Stimulated activated CD8-positive, alpha-beta memory T cell treated with anti-CD3 and anti-CD28 coated beads, Interleukin-7, amount 100 ng/mL, for 48 hours (primary cell): ENCODE results near the gene SNX33.
"Not testable (repeated sequence)": the region's sequence is repeated elsewhere in the genome, so short reads cannot be mapped to it uniquely, and the experiment has no call there.

Source experiments
- DNase-seq, 2 donors: peaks; one replicate each; pipeline ENCODE4 v3.0.0-alpha.2; 2020; ENCODE audit warnings: low read depth in 1 of 2; ENCODE audit errors: extremely low read depth in 1 of 2

SNX33 gene

DNA sequence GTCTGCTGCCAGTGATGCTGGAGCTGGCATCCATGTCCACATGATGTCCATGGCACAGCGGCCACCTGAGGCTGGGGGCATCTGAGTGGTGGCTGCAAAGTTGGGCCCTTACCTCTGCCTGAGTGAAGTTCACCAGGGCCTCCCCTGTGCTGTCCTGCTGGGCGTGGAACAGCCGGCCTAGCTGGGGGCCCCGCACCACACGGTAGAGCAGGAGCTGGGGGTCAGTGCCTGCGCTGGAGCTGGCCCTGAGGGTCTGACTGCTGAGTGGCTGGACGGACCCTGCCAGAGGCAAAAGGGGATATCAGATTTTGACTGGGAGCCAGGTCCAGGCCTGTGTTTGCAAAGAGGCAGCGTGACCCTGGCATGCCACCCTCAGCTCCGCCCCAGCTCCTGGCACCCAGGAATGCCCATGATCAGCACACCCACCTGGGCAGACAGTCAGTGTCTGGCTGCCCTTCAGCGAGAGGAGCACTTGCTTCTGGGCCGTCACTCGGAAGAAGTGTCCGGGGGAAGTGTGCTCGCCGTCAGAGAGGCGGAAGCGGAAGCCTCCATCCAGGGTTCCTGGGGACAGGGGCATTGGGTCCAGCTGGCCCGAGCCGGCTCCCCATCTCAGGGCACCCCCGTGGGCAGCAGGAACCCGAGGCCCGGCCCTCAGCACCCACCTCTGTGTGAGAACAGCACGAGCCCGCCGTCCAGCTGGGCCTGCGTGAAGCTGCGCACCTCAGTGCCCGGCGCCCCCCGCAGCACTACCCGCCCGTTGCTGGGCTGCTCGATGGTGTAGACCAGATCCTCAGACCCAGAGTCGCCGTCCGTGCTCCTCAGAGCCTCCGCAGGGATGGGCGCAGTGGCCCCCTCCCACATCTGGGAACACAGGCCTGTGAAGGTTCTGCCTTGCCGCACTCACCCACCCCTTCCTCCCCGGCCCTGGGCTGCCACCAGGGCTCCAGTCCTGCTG, 34.7 kb downstream of the SNX33 start:
- DNase-seq = no peak

GRCh38 chr15:75683646-75684312, 36.1 kb downstream of the SNX33 start:
- peak; percentile 41 to 52 for DNase-seq

DNA sequence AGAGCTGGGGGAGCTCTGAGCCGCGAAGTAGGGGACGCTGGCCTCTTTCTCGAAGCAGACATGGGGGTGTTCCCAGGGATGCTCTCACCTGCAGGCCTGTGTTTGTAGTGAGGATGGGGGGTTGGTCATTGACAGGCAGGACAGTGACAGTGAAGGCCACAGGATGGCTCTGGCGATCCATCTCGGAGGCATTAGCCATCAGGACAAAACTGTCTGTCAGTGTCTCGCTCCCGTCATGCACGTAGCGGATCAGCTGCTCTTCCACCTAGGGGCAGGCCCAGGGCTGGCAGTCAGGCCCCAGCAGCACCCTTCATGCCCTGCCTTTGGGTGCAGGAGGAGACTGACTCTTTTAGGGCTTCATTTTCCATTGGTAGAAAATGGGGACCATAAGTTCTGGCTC, 36.9 kb downstream of the SNX33 start:
- no peak for DNase-seq

DNA sequence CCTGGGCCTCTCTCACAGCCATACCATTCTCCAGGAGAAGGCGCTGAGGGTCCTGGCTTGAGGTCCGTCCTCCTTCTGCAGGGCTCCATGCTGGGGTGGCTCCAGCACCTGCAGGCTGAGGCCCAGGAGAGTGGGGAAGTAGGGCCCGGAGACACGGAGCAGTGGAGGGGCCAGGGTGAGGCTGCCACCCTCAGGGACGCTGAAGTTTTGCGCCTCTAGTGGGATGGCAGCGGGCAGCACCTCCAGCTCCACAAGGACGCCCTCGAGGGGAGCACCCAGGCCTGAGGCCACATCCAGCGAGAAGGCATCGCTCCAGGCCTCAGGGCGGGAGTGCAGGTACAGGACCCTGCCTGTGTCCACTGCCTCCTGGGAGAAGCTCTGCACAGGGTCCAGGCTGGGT, 37.5 kb downstream of the SNX33 start:
- DNase-seq = no peak

DNA sequence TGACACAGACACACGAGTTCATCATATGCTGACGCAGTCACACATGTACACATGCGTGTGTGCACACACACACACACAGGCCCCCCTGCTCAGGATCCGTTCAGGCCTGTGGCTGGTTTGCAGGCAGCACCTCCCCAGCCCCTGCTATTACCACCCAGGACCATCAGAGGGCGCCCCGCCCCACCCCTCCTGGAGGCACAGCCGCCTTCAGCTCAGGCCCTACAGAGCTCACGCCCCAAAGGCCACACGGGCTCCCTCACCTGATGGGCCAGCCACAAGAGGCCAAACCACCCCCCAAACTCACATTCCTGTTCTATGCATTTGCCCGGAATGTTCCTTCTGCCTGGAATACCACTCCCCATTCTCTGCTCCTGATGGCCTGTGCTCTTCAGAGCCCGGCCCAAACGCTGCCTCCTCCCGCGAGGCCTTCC, 38.5 kb downstream of the SNX33 start:
- peak; percentile 56 to 66 for DNase-seq

GRCh38 chr15:75687486-75688277, 40.0 kb downstream of the SNX33 start:
- DNase-seq = no peak

GRCh38 chr15:75688278-75688557, 40.5 kb downstream of the SNX33 start:
- DNase-seq = no peak

- DNase-seq = no peak
Observed at GRCh38 chr15:75688831-75689230, 41.1 kb downstream of the SNX33 start.

DNA sequence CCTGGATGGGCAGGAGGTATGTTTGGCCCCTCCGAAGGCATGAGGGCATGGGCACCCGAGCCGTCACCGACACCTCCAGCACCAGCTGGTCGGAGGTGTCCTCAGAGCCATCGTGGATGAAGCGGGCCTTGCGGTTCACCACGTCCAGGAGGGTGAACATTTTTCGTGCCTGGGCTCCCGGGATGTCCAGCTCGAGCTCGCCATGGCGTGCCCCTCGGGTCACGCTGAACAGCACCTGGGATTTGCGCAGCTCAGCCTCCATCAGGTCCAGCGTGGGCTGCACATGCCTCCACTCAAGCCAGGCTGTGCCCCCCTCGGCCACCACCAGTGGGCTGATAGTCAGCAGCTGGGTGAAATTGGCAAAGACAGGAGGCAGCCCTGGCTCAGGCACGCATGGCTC, 41.7 kb downstream of the SNX33 start:
- not testable (repeated sequence) for DNase-seq

DNA sequence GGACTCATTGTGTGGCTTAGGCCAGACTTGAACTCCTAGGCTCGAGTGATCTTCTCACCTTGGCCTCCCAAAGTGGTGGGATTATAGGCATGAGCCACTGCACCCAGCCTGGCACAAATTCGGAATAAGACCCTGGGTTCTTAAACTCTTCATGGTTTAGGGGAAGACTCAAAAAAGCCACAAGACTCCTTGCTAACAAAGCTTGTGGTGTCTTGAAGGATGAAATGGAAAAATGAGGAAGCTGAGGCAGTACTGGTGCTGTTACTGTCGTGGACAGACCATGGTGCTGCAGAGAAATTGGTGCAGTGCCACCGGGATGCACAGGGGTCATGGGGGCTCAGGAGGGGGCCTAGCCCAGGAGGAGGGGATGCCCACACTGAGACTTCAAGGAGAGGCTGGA, 44.6 kb downstream of the SNX33 start:
- not testable (repeated sequence) for DNase-seq

- DNase-seq = not testable (repeated sequence)
Observed at GRCh38 chr15:75693028-75693427, 45.3 kb downstream of the SNX33 start.

- no peak for DNase-seq
Observed at GRCh38 chr15:75693501-75694240, 46.0 kb downstream of the SNX33 start.

DNA sequence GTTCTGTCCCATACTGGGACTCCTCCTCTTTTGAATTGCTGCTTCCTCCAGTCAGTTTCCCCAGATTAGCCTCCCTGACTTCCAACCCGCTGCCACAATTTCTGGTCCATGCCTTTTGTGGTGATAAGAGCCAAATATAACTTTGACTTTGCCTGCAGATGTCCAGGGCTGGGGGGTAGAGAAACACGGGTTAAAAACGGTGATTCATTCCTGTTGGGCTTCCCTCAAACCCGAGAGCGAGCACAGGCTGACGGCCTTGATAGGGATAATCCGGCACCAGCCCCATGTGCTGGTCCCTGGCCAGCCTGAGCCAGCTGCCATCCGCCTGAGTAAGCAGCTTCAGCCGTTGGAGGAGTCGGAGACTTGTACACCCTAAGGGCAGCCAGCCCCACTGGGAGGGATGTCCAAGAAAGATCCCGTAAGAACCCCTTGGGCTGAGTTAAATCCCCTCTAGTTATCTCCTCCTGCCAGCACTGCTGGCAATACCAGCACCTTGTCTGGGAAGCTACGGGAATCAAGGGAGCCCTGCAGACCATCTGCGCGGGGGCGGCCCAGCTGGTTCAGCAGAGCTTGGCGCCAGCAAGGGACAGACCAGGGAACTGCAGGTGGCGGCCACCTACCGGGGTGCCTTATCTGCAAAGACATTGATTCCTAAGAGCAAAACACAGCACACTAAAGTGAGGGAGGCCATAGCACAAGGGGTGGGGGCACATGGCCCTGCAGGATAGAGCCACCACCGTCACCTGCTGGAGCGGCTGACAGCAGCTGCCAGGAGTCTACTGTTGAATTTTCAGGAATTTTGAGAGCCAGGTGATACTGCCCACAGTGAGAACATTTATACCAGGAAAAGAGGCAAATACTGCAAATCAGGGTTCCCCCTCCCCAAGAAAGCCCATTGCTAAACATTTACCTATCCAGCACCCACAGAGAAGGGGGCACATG, 46.8 kb downstream of the SNX33 start:
- no peak for DNase-seq

DNA sequence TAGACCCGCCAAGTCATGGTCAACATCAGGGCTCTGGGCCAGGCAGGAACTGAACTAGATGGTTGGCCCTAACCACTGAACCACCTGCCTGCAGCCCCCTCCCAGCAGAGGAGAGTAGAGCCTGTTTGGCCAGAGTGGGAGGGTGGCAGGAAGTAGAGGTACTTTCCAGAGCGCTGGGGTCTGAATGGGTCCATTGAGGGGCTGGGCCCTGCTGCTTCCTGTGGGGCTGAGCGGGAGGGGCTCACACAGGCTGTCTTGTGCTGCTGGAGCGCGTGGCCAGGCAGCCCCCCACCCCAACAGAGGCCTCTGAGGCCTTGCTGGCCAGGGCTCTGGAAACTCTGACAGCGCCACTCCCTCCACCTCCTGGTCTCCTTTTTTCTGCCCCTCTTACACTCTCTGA, 47.5 kb downstream of the SNX33 start:
- DNase-seq = no peak

DNA sequence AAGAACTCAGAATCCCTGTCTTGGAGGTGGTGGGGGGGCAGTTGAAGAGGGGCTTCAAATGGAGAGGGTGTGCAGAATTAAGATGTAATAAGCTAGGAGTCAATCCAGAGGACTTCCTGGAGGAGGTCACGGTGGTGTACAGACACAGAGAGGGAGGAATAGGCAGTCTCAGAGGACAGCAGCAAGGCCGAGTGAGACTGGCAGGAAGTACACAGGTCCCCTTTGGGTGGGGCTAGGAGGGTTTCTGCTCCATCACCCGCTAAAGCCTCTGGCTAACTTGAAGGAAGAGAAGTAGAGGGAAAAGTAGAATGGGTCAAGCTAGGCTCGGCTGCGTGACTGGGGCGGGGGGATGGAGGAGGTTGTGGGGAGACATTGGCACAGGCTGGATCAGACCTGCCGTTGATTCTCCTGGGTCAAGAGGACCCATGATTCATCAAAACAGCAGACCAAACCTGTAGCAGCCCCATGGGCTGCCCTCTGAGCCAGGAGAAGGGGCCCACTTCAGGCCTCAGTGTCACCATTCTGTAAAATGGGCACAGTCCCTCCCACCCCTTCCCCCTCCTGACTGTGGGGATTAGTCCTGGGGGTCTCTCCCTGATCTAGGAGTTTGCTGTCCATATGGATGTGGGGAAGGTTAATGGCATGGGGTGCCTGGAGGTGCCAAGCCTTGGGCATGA, 48.1 kb downstream of the SNX33 start:
- no peak for DNase-seq

DNA sequence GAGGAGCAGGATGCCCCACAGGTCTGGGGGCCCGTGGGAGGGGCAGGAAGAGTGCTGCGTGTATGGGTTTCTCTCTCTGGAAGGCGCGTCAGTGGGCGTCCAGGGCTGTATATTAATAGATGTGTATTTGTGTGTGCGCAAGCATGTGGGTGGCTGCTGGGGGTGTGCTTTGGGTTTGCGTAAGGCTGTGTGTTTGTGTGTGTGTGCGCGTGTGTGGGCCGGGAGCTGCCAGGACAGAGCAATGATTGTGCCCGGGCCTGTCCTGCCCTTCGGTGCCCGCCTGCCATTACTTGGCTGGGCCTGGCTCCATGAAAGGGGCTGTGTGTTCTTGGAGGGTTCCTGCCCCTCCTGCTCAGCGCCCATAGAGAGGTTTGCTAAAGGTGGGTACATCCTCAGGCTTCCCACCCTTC, 48.6 kb downstream of the SNX33 start:
- DNase-seq = no peak

DNA sequence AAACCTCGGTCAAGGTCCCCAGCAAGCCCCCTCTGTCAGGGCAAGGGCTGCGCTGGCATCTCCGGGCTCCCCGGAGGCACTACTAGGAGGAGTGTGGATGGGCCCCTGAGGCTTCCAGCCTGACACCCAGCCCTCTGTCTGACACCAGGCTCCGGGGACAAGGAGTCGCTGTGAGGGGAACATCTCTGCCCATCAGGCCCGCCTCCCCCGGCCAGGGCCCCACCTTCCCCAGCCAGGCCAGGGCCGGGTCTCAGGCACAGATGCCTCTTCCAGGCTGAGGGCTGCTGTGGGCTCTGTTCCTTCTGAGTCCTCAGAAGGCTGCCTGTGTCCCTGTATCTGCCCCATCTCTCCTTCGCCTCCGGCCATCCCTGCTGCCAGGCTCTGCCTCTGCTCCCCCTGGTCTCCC, 49.1 kb downstream of the SNX33 start:
- DNase-seq = no peak

DNA sequence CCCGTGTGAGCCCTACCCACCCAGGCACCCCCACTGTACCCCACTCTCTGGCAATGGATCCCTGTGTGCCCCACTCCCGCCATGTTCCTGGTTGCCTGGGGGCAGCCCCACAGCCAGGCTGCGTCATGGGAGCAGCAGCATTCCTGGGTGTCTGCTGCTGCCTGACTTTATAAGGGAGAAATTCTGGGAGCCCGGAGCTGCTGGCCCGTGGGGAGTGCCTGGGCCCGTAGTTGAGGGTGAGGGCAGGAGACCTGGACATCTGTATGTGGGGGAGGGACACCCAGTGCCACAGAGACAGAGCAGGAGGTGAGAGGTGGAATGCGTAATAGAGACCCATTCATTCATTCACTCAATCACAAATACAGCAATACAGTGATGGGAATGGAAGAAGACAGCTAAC, 49.8 kb downstream of the SNX33 start:
- DNase-seq = no peak
